GM18861 (cell line): ENCODE data around the gene CARNS1.
"Not testable (repeated sequence)": the region's sequence is repeated elsewhere in the genome, so short reads cannot be mapped to it uniquely, and the experiment has no call there.

ENCODE experiments used
- ATAC-seq: cut with Tn5 transposase; IDR thresholded peaks from one replicate; pipeline ENCODE4 v1.9.1; 2021; ENCODE audit not compliant: unreplicated experiment

The CARNS1 gene

DNA sequence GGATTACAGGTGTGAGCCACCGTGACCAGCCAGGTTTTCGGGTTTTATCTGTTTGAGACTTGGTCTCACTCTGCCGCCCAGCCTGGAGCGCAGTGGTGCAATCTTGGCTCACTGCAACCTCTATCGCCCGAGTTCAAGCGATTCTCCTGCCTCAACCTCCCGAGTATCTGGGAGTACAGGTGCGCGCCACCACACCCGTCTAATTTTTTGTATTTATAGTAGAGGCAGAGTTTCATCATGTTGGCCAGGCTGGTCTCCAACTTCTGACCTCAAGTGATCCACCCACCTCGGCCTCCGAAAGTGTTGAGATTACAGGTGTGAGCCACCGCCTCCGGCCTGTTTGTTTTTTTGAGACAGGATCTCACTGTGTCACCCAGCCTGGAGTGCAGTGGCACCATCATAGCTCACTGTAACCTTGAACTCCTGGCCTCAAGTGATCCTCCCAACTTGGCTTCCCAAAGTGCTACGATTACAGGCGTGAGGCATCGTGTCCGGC is 11.9 kb downstream of the CARNS1 start:
- not testable (repeated sequence) for ATAC-seq

DNA sequence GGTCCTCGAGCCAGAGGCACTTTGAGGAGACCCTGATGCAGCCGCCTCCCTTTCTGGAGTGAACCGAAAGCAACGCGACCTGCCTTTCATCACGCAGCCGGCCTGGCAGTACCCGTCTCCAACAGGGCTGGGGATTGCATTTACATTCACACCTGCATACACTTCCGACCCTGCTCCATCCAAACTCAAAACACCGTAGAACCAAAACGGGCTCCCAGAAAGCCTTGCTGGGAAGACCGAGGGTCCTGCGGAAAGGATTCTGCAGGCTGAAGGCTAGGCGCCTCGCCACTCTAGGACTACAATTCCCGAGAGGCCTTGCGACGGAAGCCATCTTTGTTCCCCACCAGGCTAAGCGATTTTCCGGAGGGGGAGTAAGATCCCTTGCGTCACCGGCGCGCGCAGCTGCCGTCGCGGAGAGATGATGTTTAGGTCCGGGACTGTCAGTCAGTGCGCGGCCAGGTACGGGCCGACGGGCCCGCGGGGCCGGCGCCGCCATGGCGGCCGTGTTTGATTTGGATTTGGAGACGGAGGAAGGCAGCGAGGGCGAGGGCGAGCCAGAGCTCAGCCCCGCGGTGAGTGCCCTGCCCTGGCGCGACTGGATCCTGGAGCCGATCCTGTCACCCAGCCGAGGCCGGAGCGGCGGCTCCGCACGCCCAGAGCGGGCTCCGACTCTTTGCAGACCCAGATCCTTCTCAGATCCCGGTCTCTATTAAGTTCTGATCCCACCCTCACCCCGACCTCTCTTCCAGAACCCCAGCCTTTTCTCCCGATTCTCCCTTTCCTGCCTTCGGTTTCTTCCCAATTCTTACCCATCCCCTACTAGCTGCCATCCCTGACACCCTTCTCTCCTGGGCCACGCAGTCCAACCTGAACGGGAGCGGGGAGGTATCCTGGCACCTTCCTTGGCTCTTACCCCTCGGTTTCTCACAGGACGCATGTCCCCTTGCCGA is 12.8 kb downstream of the CARNS1 start, which contains the start of gene RPS6KB2:
RPS6KB2 (plus strand) TSS at position 443 of the 950 bp plus-strand sequence; CDS start at position 495, 52 bp downstream.
- peak; percentile 71 for ATAC-seq

DNA sequence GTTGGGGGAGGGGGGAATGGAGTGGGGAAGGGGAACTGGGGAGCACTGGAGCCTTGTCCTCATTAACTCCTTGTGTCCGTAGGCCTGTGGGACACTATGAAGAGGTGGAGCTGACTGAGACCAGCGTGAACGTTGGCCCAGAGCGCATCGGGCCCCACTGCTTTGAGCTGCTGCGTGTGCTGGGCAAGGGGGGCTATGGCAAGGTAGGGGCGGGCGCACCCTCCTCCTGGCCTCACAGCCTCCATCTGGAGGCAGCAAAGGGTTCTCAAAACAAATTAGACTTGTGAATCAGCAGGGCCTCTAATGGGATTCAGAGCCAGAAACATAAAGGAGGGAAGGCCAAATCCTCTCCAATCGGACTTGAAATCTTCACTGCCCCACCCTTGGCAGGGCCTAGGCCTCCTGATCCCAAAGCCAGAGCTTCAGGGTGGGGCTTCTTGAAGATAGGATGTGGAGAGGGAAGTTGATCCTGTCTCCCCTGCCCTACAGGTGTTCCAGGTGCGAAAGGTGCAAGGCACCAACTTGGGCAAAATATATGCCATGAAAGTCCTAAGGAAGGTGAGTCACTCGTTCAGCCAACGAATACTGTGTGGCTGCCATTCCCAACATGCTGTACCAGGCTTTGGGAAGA is 13.7 kb downstream of the CARNS1 start:
- ATAC-seq, result no peak

DNA sequence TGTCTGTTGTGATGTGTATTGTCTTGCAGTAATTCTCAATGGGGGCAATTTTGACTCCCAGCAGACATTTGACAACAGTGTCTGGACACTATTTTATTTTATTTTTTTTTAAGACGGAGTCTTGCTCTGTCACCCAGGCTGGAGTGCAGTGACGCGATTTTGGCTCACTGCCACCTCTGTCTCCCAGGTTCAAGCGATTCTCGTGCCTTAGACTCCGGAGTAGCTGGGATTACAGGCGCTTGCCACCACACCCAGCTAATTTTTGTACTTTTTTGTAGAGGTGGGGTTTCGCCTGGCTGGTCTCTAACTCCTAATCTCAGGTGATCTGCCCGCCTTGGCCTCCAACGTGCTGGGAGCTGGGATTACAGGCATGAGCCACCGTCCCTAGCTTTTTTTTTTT is 14.2 kb downstream of the CARNS1 start:
- ATAC-seq, result no peak

DNA sequence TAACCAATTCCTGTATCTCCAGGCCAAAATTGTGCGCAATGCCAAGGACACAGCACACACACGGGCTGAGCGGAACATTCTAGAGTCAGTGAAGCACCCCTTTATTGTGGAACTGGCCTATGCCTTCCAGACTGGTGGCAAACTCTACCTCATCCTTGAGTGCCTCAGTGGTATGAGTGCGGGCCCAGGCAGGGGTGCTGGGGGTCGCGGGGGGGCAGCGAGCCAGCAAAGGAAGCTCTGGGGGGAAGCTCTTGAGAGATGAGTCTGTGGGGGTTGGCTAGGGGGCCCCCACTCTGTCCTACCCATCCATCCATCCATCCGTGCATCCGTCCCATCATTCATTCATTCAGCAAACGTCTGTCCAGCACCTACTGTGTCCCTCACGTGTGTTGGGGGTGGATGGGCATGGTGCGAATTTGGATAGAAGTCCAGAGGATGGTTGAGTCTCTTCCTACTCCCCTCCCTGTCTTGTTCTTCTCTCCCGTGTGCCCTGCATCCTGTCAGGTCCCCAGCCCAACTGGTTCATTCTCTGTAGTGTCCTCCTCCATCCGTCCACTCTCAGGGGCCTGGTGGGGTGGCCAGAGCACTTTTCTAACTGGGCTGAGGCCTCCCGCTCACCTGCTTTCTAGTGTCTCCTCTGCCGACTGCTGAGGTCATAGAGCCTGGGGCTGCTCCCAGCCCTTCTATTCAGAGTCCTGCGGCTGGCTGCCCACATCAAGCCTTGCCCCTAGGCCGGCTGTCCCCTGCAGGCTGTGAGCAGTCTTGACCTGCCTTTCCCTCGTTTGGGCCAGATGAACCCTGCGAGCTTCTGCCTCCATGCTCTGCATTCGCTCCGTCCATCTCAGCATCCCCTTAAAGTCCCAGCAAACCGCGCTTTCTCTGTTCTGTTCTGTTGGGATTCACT is 16.1 kb downstream of the CARNS1 start:
- ATAC-seq, result no peak

DNA sequence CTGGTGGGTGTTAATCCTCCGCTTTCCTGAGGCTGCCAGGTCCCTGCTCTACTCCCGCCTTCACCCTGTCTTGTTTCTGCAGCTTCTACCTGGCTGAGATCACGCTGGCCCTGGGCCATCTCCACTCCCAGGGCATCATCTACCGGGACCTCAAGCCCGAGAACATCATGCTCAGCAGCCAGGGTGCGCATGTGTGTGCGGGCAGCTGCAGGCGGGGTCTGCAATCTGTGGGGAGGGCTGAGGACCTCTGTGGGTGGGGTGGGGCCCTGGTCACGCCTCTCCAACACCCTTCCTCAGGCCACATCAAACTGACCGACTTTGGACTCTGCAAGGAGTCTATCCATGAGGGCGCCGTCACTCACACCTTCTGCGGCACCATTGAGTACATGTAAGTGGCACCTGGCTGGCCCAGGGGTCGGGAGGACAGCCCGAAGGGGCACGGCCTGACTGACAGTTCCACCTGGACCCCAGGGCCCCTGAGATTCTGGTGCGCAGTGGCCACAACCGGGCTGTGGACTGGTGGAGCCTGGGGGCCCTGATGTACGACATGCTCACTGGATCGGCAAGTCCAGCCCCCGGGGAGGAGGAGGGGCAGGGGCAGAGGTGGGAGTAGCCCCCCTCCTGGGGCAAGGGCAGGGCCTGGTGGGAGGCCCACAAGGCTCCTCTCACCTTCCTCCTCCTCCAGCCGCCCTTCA is 17.3 kb downstream of the CARNS1 start:
- ATAC-seq, result no peak

DNA sequence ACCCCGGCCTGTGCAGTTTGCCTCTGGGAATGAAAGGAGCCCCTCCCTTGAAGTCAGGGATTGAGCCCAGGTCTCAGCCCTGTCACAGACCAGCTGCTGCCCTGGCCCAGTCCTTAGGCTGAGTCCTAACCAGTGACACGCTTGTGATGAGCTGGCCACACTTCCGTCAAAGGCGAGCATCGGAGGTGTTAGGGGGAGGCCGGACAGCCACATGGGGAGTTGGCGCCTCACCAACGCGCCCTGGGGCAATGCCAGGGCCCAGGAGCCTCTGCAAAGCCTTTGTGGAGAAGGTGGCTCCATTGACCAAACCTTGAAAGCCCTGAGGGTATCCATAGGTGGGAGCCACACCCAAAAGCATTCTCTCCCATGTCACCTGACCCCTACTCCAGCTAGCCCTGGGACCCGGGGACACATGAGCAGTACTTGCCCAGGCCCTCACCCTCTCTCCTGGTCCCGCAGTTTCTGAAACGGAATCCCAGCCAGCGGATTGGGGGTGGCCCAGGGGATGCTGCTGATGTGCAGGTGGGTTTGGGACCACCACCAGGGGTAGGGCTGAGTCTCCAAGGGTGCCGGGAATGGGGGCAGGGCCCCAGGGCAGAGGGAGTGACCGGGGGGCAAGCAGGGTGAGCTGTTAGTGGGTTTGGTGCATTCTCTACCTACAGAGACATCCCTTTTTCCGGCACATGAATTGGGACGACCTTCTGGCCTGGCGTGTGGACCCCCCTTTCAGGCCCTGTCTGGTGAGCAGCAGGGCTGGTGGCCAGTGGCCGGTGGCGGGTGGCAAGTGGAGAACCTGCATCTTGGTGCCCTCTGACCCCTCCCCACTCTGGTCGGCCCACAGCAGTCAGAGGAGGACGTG is 18.3 kb downstream of the CARNS1 start:
- no peak for ATAC-seq

DNA sequence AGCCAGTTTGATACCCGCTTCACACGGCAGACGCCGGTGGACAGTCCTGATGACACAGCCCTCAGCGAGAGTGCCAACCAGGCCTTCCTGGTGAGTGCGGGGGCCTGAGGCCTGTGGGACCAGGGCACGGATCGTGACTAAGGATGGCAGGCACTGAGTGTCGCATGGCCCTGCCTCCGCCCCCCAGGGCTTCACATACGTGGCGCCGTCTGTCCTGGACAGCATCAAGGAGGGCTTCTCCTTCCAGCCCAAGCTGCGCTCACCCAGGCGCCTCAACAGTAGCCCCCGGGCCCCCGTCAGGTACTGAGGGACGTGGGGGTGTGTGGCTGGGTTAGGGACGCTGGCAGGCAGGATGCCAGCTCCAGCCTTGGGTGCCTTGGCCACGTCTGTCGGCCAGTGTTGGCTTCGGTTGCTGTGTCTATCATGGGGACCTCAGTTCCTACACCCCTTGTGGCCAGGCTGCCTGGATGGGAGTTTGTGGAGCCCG is 19.0 kb downstream of the CARNS1 start:
- no peak for ATAC-seq

DNA sequence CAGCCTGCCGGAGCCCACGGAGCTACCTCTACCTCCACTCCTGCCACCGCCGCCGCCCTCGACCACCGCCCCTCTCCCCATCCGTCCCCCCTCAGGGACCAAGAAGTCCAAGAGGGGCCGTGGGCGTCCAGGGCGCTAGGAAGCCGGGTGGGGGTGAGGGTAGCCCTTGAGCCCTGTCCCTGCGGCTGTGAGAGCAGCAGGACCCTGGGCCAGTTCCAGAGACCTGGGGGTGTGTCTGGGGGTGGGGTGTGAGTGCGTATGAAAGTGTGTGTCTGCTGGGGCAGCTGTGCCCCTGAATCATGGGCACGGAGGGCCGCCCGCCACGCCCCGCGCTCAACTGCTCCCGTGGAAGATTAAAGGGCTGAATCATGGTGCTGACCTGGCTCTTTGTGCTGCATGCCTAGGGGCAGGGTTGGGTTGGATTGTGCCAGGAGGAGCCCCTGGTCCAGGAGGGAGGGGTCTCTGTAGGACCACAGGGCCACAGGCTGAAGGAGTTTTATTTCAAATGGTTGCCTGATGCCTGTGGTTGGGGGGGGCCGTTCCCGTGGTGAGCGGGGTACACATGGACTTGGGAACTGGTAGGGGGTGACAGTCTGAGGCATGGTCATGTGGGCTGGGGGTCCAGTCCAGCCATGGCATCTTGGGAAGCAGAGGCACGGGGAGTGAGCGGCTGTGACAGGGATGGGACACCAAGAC is 19.7 kb downstream of the CARNS1 start:
- ATAC-seq, result no peak

DNA sequence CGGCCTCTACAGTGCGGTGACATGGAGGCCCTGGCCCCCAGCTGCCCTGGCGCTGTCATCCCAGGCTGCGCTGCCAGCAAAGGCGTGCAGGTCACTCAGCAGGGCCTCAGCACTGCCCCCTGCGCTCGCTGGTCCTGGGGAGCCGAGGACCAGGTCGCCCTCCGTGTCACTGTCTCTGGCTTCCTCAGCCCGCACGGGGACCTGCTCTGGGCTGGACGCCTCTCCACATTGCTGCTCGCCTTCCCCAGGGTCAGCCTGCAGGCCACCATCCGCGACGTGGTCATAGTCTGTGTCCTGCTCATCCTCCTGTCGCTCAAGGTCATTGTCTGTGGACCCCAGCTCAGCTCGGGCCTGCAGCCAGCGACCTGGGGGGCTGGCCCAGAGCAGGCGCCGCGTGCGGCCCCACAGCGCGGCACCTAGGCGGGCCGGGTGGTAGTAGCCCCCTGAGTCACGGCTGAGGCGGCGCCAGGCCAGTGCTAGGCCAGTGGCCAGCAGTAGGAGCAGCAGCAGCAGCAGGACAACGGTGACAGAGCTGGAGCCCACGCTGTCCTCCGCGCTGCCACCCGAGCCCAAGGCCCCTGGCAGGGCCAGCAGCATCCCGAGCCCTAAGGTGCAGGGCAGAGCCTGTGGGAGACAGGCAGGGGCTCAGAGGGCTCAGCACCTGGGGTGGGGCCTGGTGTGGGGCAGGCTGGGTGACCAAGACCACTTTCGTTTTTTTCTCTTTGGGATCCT is 20.4 kb downstream of the CARNS1 start:
- no peak for ATAC-seq

DNA sequence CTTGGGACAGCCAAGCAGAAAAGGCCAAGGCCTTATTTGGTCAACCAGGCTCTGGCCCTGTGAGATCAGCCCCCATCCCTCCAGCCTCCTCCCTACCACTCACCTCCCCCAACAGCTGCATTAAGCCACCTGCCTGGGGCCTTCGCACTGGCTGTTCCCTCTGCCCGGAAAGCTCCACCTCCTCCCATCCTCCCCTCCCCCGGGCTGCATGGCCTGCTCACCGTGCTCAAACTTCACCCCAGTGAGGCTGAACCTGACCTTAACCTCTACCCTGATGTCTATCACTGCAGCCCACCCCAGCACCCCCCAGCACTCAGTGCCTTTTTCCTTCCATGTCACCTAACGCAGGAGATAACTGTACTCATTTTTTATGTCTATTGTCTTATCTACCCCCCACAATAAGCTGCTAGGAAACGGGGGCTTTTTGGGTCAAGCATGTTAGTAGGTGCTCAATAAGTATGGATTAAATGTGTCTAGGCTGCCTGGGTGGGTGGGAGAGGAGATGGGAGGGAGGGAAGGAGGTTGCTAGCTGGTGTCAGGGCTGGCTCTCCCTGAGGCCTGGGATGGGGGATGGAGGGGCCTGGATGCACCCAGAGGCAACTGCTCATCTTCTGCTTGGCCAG is 21.1 kb downstream of the CARNS1 start:
- no peak for ATAC-seq

DNA sequence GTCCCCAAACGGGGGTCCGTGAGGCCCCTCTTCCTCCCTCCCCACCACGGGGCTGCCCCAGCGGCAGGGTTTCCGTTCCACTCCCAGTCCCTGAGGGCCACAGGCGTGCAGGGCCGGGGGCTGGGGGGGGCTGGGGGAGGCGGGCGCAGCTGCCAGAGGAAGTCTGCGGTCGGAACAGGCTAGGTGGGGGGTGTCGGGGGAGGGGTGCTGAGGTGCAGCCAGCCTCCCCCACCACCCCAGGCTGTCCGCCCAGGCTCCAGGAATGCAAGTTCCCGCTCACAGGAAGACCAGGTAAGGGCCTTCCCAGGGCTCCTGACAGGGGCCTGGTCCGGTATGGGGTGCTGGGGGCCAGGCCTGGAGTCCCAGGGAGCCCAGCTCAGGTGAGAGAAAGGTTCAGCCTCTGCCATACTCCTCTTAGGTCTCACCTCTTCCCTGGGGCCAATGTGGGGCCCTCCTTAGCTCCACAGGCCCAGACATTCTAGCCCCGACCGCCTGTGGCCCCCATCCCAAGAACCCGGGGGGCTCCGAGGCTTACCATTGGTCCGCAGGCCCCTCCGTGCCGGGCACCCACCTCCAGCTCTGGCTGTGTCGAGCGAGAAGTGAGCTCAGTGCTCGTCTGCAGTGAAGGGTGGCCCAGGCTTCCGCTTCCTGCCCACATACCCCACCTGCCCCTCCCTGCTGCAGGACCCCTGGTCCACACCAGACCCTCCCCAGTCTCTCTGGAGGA is 21.8 kb downstream of the CARNS1 start, which contains the start of gene PTPRCAP:
PTPRCAP (minus strand) TSS at position 601 of the 727 bp plus-strand sequence; CDS start at position 538, 63 bp downstream.
- no peak for ATAC-seq

DNA sequence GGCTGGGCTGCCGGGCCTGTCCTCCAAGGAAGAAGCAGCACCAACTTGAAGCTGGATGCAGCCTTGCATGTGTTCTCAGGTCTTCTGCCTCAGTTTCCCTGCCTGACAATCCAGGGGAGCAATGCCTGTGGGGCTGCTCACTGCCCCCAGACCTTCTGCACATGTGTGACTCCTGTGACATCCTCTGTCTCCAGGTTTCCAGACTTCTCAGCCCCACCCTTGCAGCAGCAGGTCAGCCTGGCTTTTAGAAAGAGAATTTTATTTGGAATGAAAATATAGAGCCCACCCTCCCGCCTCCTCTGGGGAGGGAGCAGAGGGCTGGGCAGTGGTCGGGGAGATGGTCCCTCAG is 22.3 kb downstream of the CARNS1 start:
- no peak for ATAC-seq

DNA sequence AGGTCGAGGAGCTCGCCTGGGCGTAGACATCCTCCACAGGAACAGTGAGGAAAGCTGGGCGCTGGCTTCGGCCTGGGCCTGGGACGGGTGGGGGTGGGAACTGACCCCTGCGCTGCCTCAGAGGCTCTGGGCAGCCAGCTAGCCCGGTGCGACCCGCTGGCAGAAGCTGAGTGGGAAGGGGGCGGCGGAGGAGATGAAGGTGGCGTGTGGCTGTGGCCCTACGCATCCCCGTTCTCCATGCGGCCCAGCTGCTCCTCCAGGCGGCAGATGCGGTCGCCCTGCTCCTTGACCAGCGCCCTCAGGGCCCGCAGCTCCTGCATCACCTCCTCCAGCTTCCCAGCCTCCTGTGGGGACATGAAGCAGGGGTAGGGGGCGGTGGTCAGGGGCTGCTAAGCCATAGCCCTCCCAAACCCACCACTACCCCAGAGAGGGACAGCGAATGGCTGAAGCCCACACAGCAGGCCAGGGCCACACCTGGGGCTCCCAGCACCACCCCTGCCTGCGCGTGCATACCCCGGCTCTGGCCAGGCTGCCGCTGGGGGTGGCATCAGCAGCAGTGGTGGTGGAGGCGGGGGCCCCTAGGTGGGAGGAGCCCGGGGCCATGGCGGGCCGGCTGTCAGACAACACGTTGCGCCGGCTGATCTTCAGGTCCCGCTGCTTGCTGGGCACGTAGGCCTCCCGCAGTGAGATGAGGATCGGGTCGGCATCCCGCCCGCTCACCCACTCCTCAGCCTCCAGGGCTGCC is 22.9 kb downstream of the CARNS1 start:
- ATAC-seq, result no peak

DNA sequence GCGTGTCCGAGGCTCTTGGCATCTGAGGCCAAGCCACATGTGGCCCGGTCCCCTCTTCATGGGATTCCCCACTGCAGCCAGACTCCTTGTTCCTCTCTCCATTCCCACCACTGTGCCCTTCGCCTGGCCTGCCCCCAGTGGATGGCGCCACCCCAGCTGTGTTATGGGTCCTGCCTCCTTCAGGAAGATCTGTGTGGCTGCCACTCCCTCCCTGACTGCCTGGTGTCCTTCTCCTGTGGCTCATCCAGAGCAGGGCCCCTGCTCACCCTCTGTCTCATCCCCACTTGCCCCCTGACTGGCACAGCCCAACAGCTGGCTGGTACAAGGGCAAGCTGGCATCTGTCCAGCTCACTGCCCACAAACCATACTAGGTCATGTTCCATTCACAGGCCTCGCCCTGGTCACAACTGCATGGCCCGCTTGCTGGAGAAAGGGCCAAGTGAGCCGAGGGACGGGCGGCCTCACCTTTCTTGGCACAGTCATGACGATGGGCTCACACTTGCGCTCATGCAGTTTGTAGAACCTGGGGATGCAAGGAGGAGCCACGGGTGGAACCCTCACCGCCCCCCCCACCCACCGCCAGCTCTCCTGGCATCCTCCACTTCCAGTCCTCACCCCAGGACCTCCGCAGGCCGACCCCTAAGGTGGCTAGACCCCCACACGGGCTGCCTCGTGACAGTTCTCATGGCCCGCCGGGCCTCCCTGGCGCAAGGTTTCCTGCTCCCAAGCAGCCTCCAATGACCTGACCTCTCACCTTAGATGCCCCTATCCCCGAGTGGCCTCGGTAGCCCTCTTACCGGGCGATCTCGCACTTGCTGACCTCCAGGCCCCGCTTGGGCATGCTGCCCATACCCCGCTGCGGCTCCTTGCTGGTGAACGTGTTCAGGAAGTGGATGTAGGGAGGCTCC is 24.1 kb downstream of the CARNS1 start:
- no peak for ATAC-seq
